Fibroblast of villous mesenchyme (primary cell): ENCODE data around the gene PANX3. TPM values are rescaled to one million over a fixed set of nuclear protein-coding genes. Genes with fewer than 3 reads are reported as not detected.

Experiments used
- DNase-seq: peaks from one replicate; pipeline ENCODE4 v3.0.0-alpha.2; 2010; ENCODE audit warnings: low read depth
- H3K4me3 ChIP-seq: 2 replicates; pipeline ENCODE4 v1.5.1; 2011; ENCODE audit warnings: low read depth, mild to moderate bottlenecking, low read length
- total RNA-seq: library from RNA; depleted of rRNA; stranded (reverse); fragments of >200 nt; gene quantifications from 2 replicates; pipeline ENCODE4 v1.2.3, GENCODE V29; 2012
- TF ChIP-seq, protein P1 (sequence below): IDR thresholded peaks from 2 replicates; pipeline ENCODE4 v1.5.1; 2012; ENCODE audit warnings: low read depth, mild to moderate bottlenecking, low read length; ENCODE audit not compliant: insufficient read depth

PANX3 gene
- total RNA-seq = under 0.01 TPM in 1 of 2 replicates, not detected in the other

GRCh38 chr11:124611064-124611463 lies at the start of gene PANX3:
Gene PANX3 (plus strand): TSS chr11:124611428. CDS start chr11:124611557, 129 bp downstream.
- H3K4me3 ChIP-seq = no peak within 1 kb of the TSS
- TF ChIP-seq, protein P1, sequence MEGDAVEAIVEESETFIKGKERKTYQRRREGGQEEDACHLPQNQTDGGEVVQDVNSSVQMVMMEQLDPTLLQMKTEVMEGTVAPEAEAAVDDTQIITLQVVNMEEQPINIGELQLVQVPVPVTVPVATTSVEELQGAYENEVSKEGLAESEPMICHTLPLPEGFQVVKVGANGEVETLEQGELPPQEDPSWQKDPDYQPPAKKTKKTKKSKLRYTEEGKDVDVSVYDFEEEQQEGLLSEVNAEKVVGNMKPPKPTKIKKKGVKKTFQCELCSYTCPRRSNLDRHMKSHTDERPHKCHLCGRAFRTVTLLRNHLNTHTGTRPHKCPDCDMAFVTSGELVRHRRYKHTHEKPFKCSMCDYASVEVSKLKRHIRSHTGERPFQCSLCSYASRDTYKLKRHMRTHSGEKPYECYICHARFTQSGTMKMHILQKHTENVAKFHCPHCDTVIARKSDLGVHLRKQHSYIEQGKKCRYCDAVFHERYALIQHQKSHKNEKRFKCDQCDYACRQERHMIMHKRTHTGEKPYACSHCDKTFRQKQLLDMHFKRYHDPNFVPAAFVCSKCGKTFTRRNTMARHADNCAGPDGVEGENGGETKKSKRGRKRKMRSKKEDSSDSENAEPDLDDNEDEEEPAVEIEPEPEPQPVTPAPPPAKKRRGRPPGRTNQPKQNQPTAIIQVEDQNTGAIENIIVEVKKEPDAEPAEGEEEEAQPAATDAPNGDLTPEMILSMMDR = no peak
- no peak for DNase-seq

DNA sequence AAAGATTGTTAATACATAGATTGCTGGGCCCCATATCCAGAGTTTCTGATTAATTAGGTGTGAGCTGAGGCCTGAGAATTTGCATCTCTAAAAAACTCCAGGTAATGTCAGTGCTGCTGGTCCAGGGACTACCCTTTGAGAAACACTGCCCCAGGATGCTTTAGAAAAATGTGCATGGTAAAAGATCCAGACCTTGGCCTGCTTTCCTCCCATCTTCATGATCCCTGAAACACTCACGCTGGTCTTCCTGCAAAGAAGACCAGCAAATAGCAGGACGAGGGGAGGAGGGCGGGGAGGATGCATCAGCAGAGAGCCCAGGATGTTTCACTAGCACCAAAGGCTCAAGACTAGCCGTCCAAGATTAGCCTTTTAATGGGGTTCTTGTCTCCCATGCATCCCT lies 41.5 kb upstream of the PANX3 start, which contains the start of gene OR8A1:
OR8A1 (plus strand) TSS at position 301 of the 400 bp plus-strand sequence. CDS start 123 bp downstream, outside the sequence.
- TF ChIP-seq, protein P1 = no peak
- H3K4me3 ChIP-seq = no peak within 1 kb of the TSS
- no peak for DNase-seq

- H3K4me3 ChIP-seq = no peak overlapping the region
- TF ChIP-seq, protein P1 = no peak
- DNase-seq = no peak
Measured at GRCh38 chr11:124570160-124570559, 41.1 kb upstream of the PANX3 start.

- TF ChIP-seq, protein P1 = no peak
- no peak overlapping the region for H3K4me3 ChIP-seq
- DNase-seq = no peak
Measured at GRCh38 chr11:124577716-124578427, 33.4 kb upstream of the PANX3 start.

DNA sequence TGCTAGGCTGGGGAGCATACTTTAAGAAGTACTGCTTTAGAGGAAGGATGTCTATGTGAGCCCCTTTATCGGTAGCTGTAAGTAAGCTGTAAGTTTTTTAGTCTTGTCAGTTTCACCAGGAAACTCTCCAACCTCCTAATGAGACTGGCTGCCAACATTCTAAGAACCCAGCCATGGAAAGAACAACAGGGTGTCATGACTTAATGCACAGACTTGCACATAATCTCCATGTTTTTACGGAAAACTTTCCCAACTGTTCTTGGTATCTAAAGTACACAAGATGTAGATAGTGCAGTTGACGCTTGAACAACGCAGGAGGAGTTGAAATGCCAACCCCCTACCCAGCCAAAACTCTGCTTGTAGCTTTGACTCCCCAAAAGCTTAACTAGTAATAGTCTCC lies 32.5 kb upstream of the PANX3 start:
- TF ChIP-seq, protein P1 = no peak
- no peak overlapping the region for H3K4me3 ChIP-seq
- DNase-seq = no peak

GRCh38 chr11:124581817-124582216 lies 29.4 kb upstream of the PANX3 start:
- H3K4me3 ChIP-seq = no peak overlapping the region
- TF ChIP-seq, protein P1 = no peak
- no peak for DNase-seq
